Subcutaneous abdominal adipose tissue (tissue), 5 donors: Measurements from ENCODE around the gene ACBD5.
"Not testable (repeated sequence)": the region's sequence is repeated elsewhere in the genome, so short reads cannot be mapped to it uniquely, and the experiment has no call there.

Experiments used
- H3K27ac ChIP-seq: one replicate; pipeline ENCODE4 v1.7.0; 2013; ENCODE audit warnings: low read depth, mild to moderate bottlenecking, inconsistent platforms, low read length, moderate library complexity
- H3K27me3 ChIP-seq, 5 donors: one replicate each; pipeline ENCODE4 v1.7.0; 2013; ENCODE audit warnings: low read length in 5 of 5, inconsistent platforms in 1 of 5; ENCODE audit not compliant: control insufficient read depth in 5 of 5, insufficient read depth in 4 of 5
- H3K36me3 ChIP-seq, 5 donors: one replicate each; pipeline ENCODE4 v1.7.0; 2013; ENCODE audit warnings: low read length in 5 of 5; ENCODE audit not compliant: control insufficient read depth in 5 of 5, insufficient read depth in 5 of 5
- H3K4me1 ChIP-seq, 5 donors: one replicate each; pipeline ENCODE4 v1.7.0; 2013; ENCODE audit warnings: low read length in 5 of 5, mild to moderate bottlenecking in 3 of 5, moderate library complexity in 1 of 5; ENCODE audit not compliant: control insufficient read depth in 5 of 5, insufficient read depth in 5 of 5
- H3K4me3 ChIP-seq, 5 donors: one replicate each; pipeline ENCODE4 v1.7.0; 2013; ENCODE audit warnings: low read length in 5 of 5, low read depth in 1 of 5
- H3K9ac ChIP-seq, 5 donors: one replicate each; pipeline ENCODE4 v1.7.0; 2013; ENCODE audit warnings: low read length in 5 of 5, mild to moderate bottlenecking in 4 of 5, moderate library complexity in 3 of 5
- H3K9me3 ChIP-seq, 5 donors: one replicate each; pipeline ENCODE4 v1.7.0; 2013; ENCODE audit warnings: low read length in 5 of 5; ENCODE audit not compliant: control insufficient read depth in 5 of 5
- donor health status: healthy.
- donor health status: healthy.
- donor health status: healthy.
- donor health status: healthy.
- donor health status: healthy.

The ACBD5 gene

GRCh38 chr10:27156566-27156965 lies 84.0 kb downstream of the ACBD5 start:
- peak overlapping the region in 2 of 5 donors; percentile 63 to 95 for H3K9ac ChIP-seq
- peak overlapping the region; percentile 100 for H3K27ac ChIP-seq

GRCh38 chr10:27155066-27155754 lies 85.4 kb downstream of the ACBD5 start, which contains the start of gene MASTL:
TSS of gene MASTL (plus strand) at chr10:27155352. CDS start at chr10:27155427, 75 bp downstream.
- Histone ChIP-seq H3K36me3 (peaks cover 5 to 16% (median 6%) of the 10 kb centered on the region in 5 donors), H3K4me3 (peak within 1 kb of the TSS; percentile 83 to 100 (median 99)), H3K27me3 (no peaks in the 10 kb centered on the region), H3K9me3 (no peaks in the 10 kb centered on the region), H3K9ac (peak within 1 kb of the TSS; percentile 97 to 100 (median 100)), H3K27ac (peak within 1 kb of the TSS; percentile 100), H3K4me1 (peaks cover 8 to 34% (median 32%) of the 10 kb centered on the region in 5 donors)

More at GRCh38 chr10:27156566-27156965, 84.0 kb downstream of the ACBD5 start:
- Histone ChIP-seq H3K4me1 (peaks cover 8 to 32% (median 29%) of the 10 kb centered on the region in 5 donors), H3K36me3 (peaks cover 6 to 20% (median 7%) of the 10 kb centered on the region in 5 donors), H3K4me3 (peak overlapping the region; percentile 83 to 100 (median 92))
- H3K27me3 ChIP-seq, H3K9me3 ChIP-seq: not testable (repeated sequence)

- peaks cover 8 to 34% (median 32%) of the 10 kb centered on the region in 5 donors for H3K4me1 ChIP-seq
- H3K27me3 ChIP-seq = no peaks in the 10 kb centered on the region
- no peaks in the 10 kb centered on the region for H3K9me3 ChIP-seq
- H3K9ac ChIP-seq = peak overlapping the region; percentile 97 to 100 (median 100)
- H3K36me3 ChIP-seq = peaks cover 2 to 6% (median 5%) of the 10 kb centered on the region in 5 donors
- peak overlapping the region; percentile 83 to 100 (median 99) for H3K4me3 ChIP-seq
- peak overlapping the region; percentile 100 for H3K27ac ChIP-seq
Observed at GRCh38 chr10:27153845-27154193, 86.8 kb downstream of the ACBD5 start.

- peak overlapping the region; percentile 100 for H3K27ac ChIP-seq
- H3K9me3 ChIP-seq = no peaks in the 10 kb centered on the region
- peak overlapping the region; percentile 83 to 100 (median 99) for H3K4me3 ChIP-seq
- H3K36me3 ChIP-seq = peaks cover 0 to 6% (median 3%) of the 10 kb centered on the region in 5 donors
- H3K27me3 ChIP-seq = no peaks in the 10 kb centered on the region
- H3K4me1 ChIP-seq = peaks cover 8 to 34% (median 32%) of the 10 kb centered on the region in 5 donors
- peak overlapping the region; percentile 97 to 100 (median 100) for H3K9ac ChIP-seq
Observed at GRCh38 chr10:27153329-27153728, 87.3 kb downstream of the ACBD5 start.

GRCh38 chr10:27152687-27153086 lies 87.9 kb downstream of the ACBD5 start:
- no peaks in the 10 kb centered on the region for H3K9me3 ChIP-seq
- no peaks in the 10 kb centered on the region for H3K27me3 ChIP-seq
- H3K4me3 ChIP-seq = peak overlapping the region; percentile 38 to 100 (median 99)
- H3K4me1 ChIP-seq = peaks cover 8 to 35% (median 32%) of the 10 kb centered on the region in 5 donors
- H3K27ac ChIP-seq = no peak overlapping the region
- H3K9ac ChIP-seq = peak overlapping the region in 4 of 5 donors; percentile 2 to 100 (median 71)
- peaks cover 2 to 11% (median 6%) of the 10 kb centered on the region in 5 donors for H3K36me3 ChIP-seq

GRCh38 chr10:27150261-27150660 lies 90.3 kb downstream of the ACBD5 start:
- H3K4me1 ChIP-seq = peaks cover 8 to 24% (median 20%) of the 10 kb centered on the region in 5 donors
- H3K9me3 ChIP-seq = no peaks in the 10 kb centered on the region
- no peak overlapping the region for H3K4me3 ChIP-seq
- no peaks in the 10 kb centered on the region for H3K27me3 ChIP-seq
- H3K9ac ChIP-seq = no peak overlapping the region
- H3K27ac ChIP-seq = no peak overlapping the region
- peaks cover 16 to 31% (median 24%) of the 10 kb centered on the region in 5 donors for H3K36me3 ChIP-seq

GRCh38 chr10:27147701-27148100 lies 92.9 kb downstream of the ACBD5 start:
- no peak overlapping the region for H3K4me3 ChIP-seq
- no peak overlapping the region for H3K27ac ChIP-seq
- peaks cover 4 to 14% (median 8%) of the 10 kb centered on the region in 5 donors for H3K4me1 ChIP-seq
- H3K9ac ChIP-seq = peak overlapping the region in 1 of 5 donors; percentile 62
- H3K36me3 ChIP-seq = peaks cover 29 to 52% (median 34%) of the 10 kb centered on the region in 5 donors
- H3K27me3 ChIP-seq = no peaks in the 10 kb centered on the region
- no peaks in the 10 kb centered on the region for H3K9me3 ChIP-seq

- Histone ChIP-seq H3K27ac (peak overlapping the region; percentile 9), H3K4me1 (peaks cover 0 to 8% (median 2%) of the 10 kb centered on the region in 5 donors), H3K9ac (no peak overlapping the region), H3K4me3 (no peak overlapping the region), H3K9me3 (no peaks in the 10 kb centered on the region), H3K36me3 (peaks cover 39 to 63% (median 42%) of the 10 kb centered on the region in 5 donors), H3K27me3 (no peaks in the 10 kb centered on the region)
Observed at GRCh38 chr10:27145937-27146336, 94.7 kb downstream of the ACBD5 start.
